Stimulated activated CD8-positive, alpha-beta memory T cell treated with anti-CD3 and anti-CD28 coated beads, Interleukin-4, amount 100 ng/mL, for 4 hours (primary cell): Measurements from ENCODE around the gene SERGEF.
"Not testable (repeated sequence)": the region's sequence is repeated elsewhere in the genome, so short reads cannot be mapped to it uniquely, and the experiment has no call there.

Experiments used
- DNase-seq, 2 donors: peaks; one replicate each; pipeline ENCODE4 v3.0.0-alpha.2; 2020; ENCODE audit warnings: low read depth in 2 of 2, low spot score in 1 of 2

Gene SERGEF

DNA sequence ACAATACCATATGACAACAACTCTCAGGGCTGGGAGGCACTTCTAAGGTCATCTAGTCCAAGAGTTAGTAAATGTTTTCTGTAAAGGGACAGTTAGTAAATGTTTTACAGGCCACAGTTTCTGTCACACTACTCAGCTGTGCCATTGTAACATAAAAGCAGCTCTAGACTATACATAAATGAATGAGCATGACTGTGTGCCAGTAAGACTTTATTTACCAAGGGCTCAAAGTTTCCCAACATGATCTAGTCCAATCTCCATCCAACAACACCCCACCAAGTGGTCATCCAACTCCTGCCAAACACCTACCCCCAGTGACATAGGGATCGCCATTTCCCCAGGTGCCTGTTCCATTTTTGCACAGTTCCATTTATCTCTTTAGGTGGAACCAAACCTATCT lies 12.1 kb downstream of the SERGEF start:
- DNase-seq: no peak

DNA sequence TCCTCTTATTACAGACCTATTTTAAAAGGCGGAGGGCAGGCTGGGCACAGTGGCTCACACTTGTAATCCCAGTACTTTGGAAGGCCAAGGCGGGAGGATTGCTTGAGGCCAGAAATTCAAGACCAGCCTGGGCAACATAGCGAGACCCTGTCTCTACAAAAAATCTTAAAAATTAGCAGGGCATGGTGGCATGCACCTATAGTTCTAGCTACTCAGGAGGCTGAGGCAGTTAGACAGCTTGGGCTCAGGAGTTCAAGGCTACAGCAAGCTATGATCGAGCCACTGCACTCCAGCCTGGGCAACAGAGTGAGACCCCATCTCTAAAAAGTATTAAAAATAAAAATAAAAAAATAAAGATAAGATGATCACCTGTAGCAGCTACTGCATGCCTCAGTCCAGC lies 12.7 kb downstream of the SERGEF start:
- not testable (repeated sequence) for DNase-seq

- DNase-seq: no peak
These were observed 19.9 kb downstream of the SERGEF start for GRCh38 chr11:17992916-17993315.

- no peak for DNase-seq
These were observed 20.9 kb downstream of the SERGEF start for GRCh38 chr11:17991783-17992433.

DNA sequence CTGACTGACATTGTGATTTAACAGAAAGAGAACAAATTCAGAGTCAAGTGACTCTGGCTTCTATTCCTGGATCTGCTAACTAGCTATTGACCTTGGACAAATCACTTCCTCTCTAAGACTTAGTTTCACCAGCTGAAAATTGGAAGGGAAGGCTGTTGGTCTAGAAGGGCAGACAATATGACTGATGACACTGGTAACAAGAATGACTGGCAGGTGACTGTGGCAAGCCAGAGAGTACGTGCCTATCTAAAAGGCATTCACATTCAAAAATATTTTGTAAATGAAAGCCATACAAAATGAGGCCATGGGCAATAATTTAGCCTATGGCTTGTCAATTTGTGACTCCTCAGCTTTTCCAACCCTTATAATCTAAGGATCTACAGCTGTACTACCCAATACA lies 23.5 kb downstream of the SERGEF start:
- no peak for DNase-seq

DNA sequence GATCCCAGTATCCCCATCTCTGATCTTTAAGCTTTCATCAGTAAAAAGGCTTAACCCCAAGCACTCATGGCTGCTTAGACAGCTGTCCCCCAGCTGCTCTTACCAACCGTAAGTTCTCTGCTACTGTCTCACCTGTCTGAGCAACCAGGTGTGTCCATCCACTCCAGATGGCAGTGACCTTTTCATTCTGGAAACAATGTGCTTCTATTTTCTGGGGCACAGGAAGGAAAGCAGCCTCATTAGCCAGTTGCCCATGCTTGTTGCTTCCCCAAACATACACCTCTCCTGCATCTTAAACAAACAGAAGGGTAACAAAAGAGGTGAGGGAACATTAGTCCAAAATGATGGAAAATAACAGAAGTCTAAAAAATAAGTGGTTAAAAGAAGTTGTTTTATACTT lies 24.4 kb downstream of the SERGEF start:
- no peak for DNase-seq

- DNase-seq: no peak
These were observed 25.0 kb downstream of the SERGEF start for GRCh38 chr11:17987826-17988225.

- no peak for DNase-seq
These were observed 26.1 kb downstream of the SERGEF start for GRCh38 chr11:17986711-17987220.

DNA sequence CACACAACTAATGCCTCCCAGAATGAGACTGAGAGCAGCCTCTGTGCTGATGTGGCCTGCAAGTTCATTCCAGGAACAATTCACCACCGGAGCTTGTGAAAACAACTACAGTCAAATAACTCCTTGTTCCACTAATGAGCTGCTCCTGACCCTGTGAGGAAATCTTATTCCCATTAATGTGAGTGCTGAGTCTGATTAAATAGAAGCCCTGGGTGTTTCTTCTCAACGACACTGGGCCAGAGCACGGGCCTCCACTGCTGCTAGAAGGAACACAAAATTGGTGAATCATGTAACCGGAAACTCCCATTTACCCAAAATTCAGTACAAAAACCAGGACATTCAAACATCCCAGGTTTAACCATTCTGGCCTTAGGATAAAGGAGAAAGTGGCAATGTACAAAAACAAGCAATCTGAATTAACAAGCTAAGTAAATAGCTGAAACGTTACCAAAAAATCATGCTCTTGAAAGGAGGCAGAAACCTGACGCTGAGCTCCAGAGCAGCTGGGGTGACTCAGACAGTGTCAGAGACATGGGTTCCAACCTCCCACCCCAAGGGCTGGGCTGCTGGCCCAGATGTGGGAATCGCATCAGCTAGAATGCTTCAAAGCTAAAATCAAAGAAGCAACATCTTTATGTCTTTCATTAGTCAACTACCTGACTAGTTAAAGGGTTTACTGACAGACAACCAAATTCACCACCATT lies 26.7 kb downstream of the SERGEF start:
- no peak for DNase-seq

DNA sequence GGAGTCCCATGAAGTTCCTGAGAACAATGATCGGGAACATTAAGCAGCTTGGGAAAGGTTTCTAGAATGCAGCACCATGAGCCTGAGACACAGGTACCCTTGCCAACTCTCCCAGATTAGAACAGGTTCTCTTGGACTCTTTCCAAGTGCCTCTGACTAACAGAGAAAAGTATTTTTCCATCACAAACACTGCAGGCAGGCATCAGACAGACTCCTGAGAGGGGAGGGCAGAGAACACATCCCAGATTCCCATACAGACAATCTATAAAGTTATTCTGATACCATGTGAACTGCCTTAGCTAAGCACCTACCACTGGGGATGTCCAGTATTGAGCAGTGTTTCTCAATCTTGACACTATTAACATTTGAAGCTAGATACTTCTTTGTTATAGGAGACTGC lies 27.3 kb downstream of the SERGEF start:
- DNase-seq: no peak

DNA sequence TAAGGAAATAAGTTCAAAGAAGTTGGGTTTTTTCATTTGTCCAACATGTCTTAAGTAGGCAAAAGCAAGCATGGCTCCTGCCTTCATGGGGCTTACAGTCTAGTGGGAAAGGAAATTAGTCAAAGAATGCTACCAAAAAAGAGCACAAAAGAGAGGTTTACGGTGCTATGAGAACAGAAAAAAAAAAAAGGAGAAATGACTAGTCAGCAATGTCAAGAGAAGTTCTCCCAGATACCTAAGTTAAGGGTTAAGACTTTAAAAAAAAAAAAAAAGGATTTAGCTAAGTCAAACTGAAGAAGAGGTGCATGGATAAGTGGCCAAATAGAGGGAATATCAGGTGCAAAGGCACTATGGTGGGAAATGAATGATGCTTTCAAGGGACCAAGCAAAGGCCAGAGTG lies 29.3 kb downstream of the SERGEF start:
- DNase-seq: no peak

DNA sequence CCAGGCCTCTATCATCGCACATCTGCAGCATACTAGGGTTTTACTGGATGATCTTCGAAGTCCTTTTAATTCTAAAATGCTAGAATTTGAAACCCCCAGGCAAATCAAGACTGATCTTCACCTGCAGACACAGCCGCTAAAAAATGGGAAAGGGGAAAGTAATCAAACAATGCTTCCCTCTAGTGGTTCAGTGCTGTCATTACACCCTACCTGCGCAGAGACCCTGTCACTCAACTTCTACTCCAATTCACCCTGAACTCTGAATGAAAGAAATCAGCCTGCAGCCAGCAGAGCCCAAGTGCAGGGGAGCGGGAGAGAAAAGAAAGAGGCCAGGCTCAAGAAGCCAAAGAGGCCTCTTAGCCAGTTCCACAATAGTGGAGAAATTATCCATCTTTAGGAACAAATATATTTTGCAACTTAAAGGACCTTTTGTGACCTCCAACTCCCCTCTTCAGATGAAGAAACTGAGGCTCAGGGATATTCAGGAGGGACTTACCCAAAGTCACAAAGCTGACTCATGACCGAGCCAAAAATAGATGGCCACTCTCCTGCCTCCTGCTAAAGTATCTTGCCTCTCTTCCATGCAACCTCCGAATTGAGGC lies 33.0 kb downstream of the SERGEF start:
- no peak for DNase-seq

DNA sequence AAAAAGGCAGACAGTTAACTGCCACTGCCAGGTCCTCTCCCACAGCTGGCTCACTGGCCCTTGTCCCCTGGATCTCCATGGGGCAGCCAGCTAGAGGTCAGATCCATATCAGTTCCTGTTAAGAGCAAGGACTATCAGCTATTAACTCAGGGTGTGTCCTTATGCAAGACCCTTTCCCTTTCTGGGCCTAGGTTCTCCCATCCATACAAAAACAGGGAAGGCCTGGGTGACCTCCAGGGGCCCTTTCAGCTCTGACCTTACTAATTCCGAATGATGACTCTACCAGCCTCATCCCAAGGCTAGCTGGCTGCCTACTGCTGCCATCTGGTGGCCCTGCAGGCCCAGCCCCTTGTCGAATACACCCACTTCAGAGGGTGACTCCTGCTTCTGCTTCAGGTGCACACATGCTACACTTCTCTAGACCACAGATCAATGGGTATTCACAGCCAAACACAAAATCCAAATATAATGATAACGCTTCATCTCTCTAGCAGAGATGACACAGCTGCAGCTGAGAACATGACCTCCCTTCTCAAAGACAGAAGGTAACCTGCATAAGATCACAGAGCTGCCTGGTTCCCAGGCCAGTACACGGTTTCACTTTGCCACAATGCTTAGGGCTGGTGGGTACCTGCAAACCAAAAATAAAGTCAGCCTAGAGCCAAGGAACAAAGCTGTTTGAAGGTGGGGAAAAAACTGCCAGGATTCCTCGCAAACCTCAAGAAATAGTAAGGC lies 34.1 kb downstream of the SERGEF start:
- no peak for DNase-seq

- DNase-seq: no peak
These were observed 36.2 kb downstream of the SERGEF start for GRCh38 chr11:17976651-17977050.

- no peak for DNase-seq
These were observed 38.6 kb downstream of the SERGEF start for GRCh38 chr11:17974246-17974645.

DNA sequence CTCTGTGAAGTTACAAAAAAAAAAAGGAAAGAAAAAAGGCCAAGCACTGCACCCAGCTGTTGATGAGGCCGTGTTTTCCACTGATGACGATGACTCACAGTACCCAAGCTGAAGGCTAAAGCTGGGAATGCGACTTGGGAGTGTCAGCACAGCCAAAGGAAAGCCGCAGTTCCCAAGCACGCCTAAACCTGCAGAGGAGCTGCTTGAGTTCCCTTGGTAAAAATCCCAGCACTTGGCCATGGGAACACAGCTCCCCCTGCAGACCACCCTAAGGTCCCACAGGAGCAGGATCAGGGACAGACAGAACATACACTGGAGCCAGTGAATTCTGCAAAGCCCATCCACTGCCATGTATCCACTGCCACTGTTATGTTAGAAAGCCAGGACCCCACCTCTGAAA lies 39.9 kb downstream of the SERGEF start:
- DNase-seq: no peak

DNA sequence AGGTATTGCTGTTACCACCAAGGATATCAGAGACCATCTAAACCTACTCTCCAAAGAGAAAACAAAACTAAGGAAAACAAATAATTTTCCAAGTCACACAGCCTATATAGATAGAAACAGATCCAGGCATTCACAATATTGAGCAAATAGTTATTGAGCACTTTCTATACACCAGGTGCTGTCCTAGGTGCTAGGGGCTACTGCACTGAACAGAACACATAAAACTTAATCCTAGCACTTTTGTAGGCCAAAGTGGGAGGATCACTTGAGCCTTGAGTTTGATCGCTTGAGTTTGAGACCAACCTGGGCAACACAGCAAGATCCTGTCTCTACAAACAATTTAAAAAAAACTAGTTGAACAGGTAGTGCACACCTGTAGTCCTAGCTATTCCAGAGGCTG lies 44.6 kb downstream of the SERGEF start:
- no peak for DNase-seq

GRCh38 chr11:17967661-17968060 lies 45.2 kb downstream of the SERGEF start:
- no peak for DNase-seq

DNA sequence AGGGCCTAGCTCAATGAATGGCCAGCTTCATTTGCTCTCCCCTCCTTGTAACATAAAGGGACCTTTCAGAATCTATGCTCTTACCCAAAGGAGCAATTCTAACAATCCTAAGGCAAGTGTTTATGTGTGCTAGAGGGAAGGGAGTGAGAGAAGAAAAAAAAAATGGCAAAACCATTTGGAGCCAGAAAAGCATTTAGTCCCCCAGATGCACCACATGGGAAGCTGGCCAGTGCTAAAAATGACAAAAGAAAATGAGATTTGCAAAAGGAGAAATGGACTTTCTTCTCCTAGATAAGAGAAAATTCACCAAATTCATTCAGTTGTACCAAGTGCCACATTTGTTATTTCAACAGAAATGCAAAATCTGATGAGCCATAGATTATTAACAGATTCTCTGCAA lies 52.8 kb downstream of the SERGEF start:
- DNase-seq: no peak

GRCh38 chr11:17958446-17958845 lies 54.4 kb downstream of the SERGEF start:
- no peak for DNase-seq

DNA sequence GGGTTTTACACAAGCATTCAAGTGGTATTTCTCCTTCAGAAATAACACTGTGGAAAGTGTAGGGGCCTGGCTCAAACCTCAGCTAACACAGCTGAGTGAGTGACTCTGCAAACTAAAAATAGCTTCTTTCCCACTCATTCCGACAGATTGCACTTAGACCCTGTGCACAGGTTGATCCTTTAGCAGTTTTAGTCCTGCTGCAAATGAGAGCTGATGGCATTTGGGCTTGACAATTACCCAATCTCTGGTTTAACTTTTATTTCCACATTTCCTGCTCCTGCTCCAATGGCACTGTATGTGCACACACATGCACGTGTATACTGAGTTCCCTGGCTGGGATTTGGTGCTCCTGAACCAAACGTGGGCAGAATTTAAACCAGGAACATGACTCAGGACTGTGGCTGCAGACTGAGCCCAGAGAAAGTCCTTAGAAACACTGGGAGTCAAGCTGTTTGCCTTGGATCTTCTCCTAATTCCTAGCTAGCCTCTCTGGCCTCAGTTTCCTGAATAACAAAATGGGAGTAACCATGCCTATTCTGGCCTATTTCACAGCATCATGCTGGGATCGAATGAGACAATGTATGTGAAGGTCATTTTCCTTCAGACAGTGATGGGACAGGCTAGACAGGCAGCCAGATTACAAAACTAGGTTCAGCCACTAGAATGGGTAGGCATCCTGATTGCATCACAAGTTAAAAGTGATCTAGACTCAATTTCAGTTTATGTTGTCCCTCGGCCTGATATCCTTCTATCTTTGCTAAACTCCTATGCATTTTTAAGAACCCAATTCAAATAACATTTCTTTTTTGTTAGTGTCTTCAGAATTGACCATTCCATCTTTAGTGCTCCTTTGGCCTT lies 58.2 kb downstream of the SERGEF start:
- DNase-seq: no peak
